ENCODE results near the gene INO80B.

- TF ChIP-seq CTCF (IDR thresholded peaks at IDR 0.05; ENCODE audit: poor library complexity, severe bottlenecking) (no peak), REST (IDR thresholded peaks at IDR 0.05; ENCODE audit: borderline replicate concordance) (no peak), EP300 (conservative IDR thresholded peaks at IDR 0.05; ENCODE audit: poor library complexity, severe bottlenecking) (no peak), POLR2AphosphoS5 (IDR thresholded peaks at IDR 0.05) (no peak), RAD21 (conservative IDR thresholded peaks at IDR 0.05) (no peak), MXI1 (conservative IDR thresholded peaks at IDR 0.05; ENCODE audit: poor library complexity, severe bottlenecking) (no peak), EZH2 (IDR thresholded peaks at IDR 0.05; ENCODE audit: borderline replicate concordance, insufficient read depth, low read length, poor library complexity, severe bottlenecking) (no peak), TAF1 (IDR thresholded peaks at IDR 0.05; ENCODE audit: low read depth) (no peak), SMC3 (conservative IDR thresholded peaks at IDR 0.05; ENCODE audit: poor library complexity) (no peak)
These were observed 39.8 kb upstream of the INO80B start for GRCh38 chr2:74414881-74415761.

All from neural cell (in vitro differentiated cells).